ENCODE results near the gene SLC8A1. TPM values are rescaled to one million over a fixed set of nuclear protein-coding genes. Genes with fewer than 3 reads are reported as not detected.

SLC8A1 gene
- total and polyA plus RNA-seq, 2 donors from 2014 or later, result 12.9 to 33.9 TPM

GRCh38 chr2:40108851-40109250 is 343.0 kb downstream of the SLC8A1 start:
- no peak overlapping the region for H3K9ac ChIP-seq (ENCODE audit: low read length in 3 of 3)
- no peaks in the 10 kb centered on the region for H3K4me1 ChIP-seq (ENCODE audit: control insufficient read depth in 2 of 3, insufficient read depth in 2 of 3, low read depth in 1 of 3, low read length in 3 of 3)
- peak in 2 of 5 donors; percentile 36 to 66 for DNase-seq
- no peaks in the 10 kb centered on the region for H3K27me3 ChIP-seq (ENCODE audit: control insufficient read depth, insufficient read depth, low read length)
- no peak overlapping the region for H3K4me3 ChIP-seq (ENCODE audit: low read length in 3 of 3)
- TF ChIP-seq CTCF (IDR thresholded peaks at IDR 0.05; ENCODE audit: borderline replicate concordance, extremely low read depth, insufficient read depth), result no peak
- no peak overlapping the region for H3K27ac ChIP-seq (ENCODE audit: low read depth in 2 of 2, low read length in 2 of 2)
- H3K36me3 ChIP-seq (ENCODE audit: control insufficient read depth in 2 of 3, insufficient read depth in 3 of 3, low read length in 3 of 3), result no peaks in the 10 kb centered on the region
- intact Hi-C loops (cut with DNase I), result no loop called here
- FAIRE-seq, result no peak
- no peaks in the 10 kb centered on the region for H3K9me3 ChIP-seq (ENCODE audit: control insufficient read depth in 2 of 3, insufficient read depth in 1 of 3, low read length in 3 of 3)

GRCh38 chr2:40106061-40106460 is 345.8 kb downstream of the SLC8A1 start:
- TF ChIP-seq CTCF (IDR thresholded peaks at IDR 0.05; ENCODE audit: borderline replicate concordance, extremely low read depth, insufficient read depth), result no peak
- FAIRE-seq, result no peak
- Histone ChIP-seq H3K4me1 (ENCODE audit: control insufficient read depth in 2 of 3, insufficient read depth in 2 of 3, low read depth in 1 of 3, low read length in 3 of 3) (no peaks in the 10 kb centered on the region), H3K9me3 (ENCODE audit: control insufficient read depth in 2 of 3, insufficient read depth in 1 of 3, low read length in 3 of 3) (no peaks in the 10 kb centered on the region), H3K27ac (ENCODE audit: low read depth in 2 of 2, low read length in 2 of 2) (no peak overlapping the region), H3K36me3 (ENCODE audit: control insufficient read depth in 2 of 3, insufficient read depth in 3 of 3, low read length in 3 of 3) (no peaks in the 10 kb centered on the region), H3K9ac (ENCODE audit: low read length in 3 of 3) (no peak overlapping the region), H3K4me3 (ENCODE audit: low read length in 3 of 3) (no peak overlapping the region), H3K27me3 (ENCODE audit: control insufficient read depth, insufficient read depth, low read length) (no peaks in the 10 kb centered on the region)
- intact Hi-C loops (cut with DNase I), result no loop called here
- DNase-seq, result no peak

- no peaks in the 10 kb centered on the region for H3K4me1 ChIP-seq (ENCODE audit: control insufficient read depth in 2 of 3, insufficient read depth in 2 of 3, low read depth in 1 of 3, low read length in 3 of 3)
- H3K9ac ChIP-seq (ENCODE audit: low read length in 3 of 3), result no peak overlapping the region
- H3K27me3 ChIP-seq (ENCODE audit: control insufficient read depth, insufficient read depth, low read length), result no peaks in the 10 kb centered on the region
- H3K4me3 ChIP-seq (ENCODE audit: low read length in 3 of 3), result no peak overlapping the region
- DNase-seq, result no peak
- no peaks in the 10 kb centered on the region for H3K36me3 ChIP-seq (ENCODE audit: control insufficient read depth in 2 of 3, insufficient read depth in 3 of 3, low read length in 3 of 3)
- intact Hi-C loops (cut with DNase I), result no loop called here
- FAIRE-seq, result no peak
- H3K27ac ChIP-seq (ENCODE audit: low read depth in 2 of 2, low read length in 2 of 2), result no peak overlapping the region
- no peaks in the 10 kb centered on the region for H3K9me3 ChIP-seq (ENCODE audit: control insufficient read depth in 2 of 3, insufficient read depth in 1 of 3, low read length in 3 of 3)
- no peak for TF ChIP-seq CTCF (IDR thresholded peaks at IDR 0.05; ENCODE audit: borderline replicate concordance, extremely low read depth, insufficient read depth)
These were observed 346.3 kb downstream of the SLC8A1 start for GRCh38 chr2:40105593-40105992.

GRCh38 chr2:40103590-40103989 is 348.3 kb downstream of the SLC8A1 start:
- Histone ChIP-seq H3K9me3 (ENCODE audit: control insufficient read depth in 2 of 3, insufficient read depth in 1 of 3, low read length in 3 of 3) (no peaks in the 10 kb centered on the region), H3K4me3 (ENCODE audit: low read length in 3 of 3) (no peak overlapping the region)

More at GRCh38 chr2:40103590-40103989, 348.3 kb downstream of the SLC8A1 start:
- Histone ChIP-seq H3K9ac (ENCODE audit: low read length in 3 of 3) (no peak overlapping the region), H3K4me1 (ENCODE audit: control insufficient read depth in 2 of 3, insufficient read depth in 2 of 3, low read depth in 1 of 3, low read length in 3 of 3) (no peaks in the 10 kb centered on the region), H3K36me3 (ENCODE audit: control insufficient read depth in 2 of 3, insufficient read depth in 3 of 3, low read length in 3 of 3) (no peaks in the 10 kb centered on the region), H3K27ac (ENCODE audit: low read depth in 2 of 2, low read length in 2 of 2) (no peak overlapping the region), H3K27me3 (ENCODE audit: control insufficient read depth, insufficient read depth, low read length) (no peaks in the 10 kb centered on the region)
- DNase-seq, result no peak
- intact Hi-C loops (cut with DNase I), result no loop called here
- no peak for TF ChIP-seq CTCF (IDR thresholded peaks at IDR 0.05; ENCODE audit: borderline replicate concordance, extremely low read depth, insufficient read depth)
- FAIRE-seq, result no peak

All from kidney (tissue), 14 donors.